Endothelial cell of umbilical vein (primary cell): Measurements from ENCODE around the gene RPS6KA1. TPM values are rescaled to one million over a fixed set of nuclear protein-coding genes. Genes with fewer than 3 reads are reported as not detected.

Source experiments
- BruUV-seq: library from RNA; stranded (reverse); fragments of 400-500 nt; replicated peaks from 2 replicates; lab custom pipeline; 2021; lab: Mats Ljungman, UMichigan
- CTCF ChIA-PET: fragments of 300-600, 350-600 bp; sonication (Branson Sonifier 250); formaldehyde crosslinking; loops from one replicate; lab custom pipeline; 2021; ENCODE audit warnings: antibody characterized with exemption, inconsistent platforms; lab: Charles Lee
- POLR2A ChIA-PET: fragments of 300-600, 350-600 bp; sonication (Branson Sonifier 250); formaldehyde crosslinking; loops from one replicate; lab custom pipeline; 2021; ENCODE audit warnings: antibody characterized with exemption, inconsistent platforms; lab: Charles Lee
- DNase-seq: peaks from one replicate; pipeline ENCODE4 v3.0.0-alpha.2; 2011; ENCODE audit warnings: low read depth, low spot score
- FAIRE-seq: peaks from 2 replicates; lab custom pipeline; 2011; peaks lifted over from hg19 to GRCh38; lab: Jason Lieb, UNC
- H2AFZ ChIP-seq: 2 replicates; pipeline ENCODE4 v1.6.0; 2012; ENCODE audit warnings: low read depth, low read length, control low read depth, inconsistent platforms
- H3K27ac ChIP-seq: 2 replicates; pipeline ENCODE4 v1.5.1; 2011; ENCODE audit warnings: low read depth, mild to moderate bottlenecking, control low read depth, low read length, moderate library complexity; ENCODE audit not compliant: insufficient read depth
- H3K27me3 ChIP-seq, 2 experiments: 2 replicates each; pipeline versions ENCODE4 v1.6.0 to v1.6.1; 2011; ENCODE audit warnings: low read length in 2 of 2, mixed read lengths in 1 of 2; ENCODE audit not compliant: control insufficient read depth in 2 of 2, insufficient read depth in 2 of 2
- H3K36me3 ChIP-seq, 2 experiments: 2 replicates in 1 of 2; 3 replicates in 1 of 2; pipeline ENCODE4 v1.5.1; 2011; ENCODE audit warnings: low read length in 2 of 2, mild to moderate bottlenecking in 1 of 2, moderate library complexity in 1 of 2; ENCODE audit not compliant: control insufficient read depth in 2 of 2, insufficient read depth in 2 of 2; ENCODE audit errors: extremely low read depth in 1 of 2
- H3K4me1 ChIP-seq: 3 replicates; pipeline ENCODE4 v1.5.1; 2011; ENCODE audit warnings: mild to moderate bottlenecking, low read length; ENCODE audit not compliant: control insufficient read depth, insufficient read depth; ENCODE audit errors: extremely low read depth
- H3K4me2 ChIP-seq: 2 replicates; pipeline ENCODE4 v1.6.1; 2011; ENCODE audit warnings: low read length, control low read depth, mixed read lengths; ENCODE audit not compliant: insufficient read depth
- H3K4me3 ChIP-seq, 3 experiments: fragments of 200-600 bp in 1 of 3; sonication (generic), shearing (Covaris generic) in 1 of 3; replicated peaks in 1 of 3; 2 replicates each; pipeline ENCODE4 v1.5.1; 2011 to 2016; ENCODE audit warnings: control low read depth in 3 of 3, low read length in 3 of 3, mild to moderate bottlenecking in 2 of 3, inconsistent platforms in 1 of 3, low read depth in 1 of 3, moderate library complexity in 1 of 3; ENCODE audit not compliant: insufficient read depth in 1 of 3
- H3K79me2 ChIP-seq: 2 replicates; pipeline ENCODE4 v1.6.0; 2012; ENCODE audit warnings: low read length, inconsistent platforms; ENCODE audit not compliant: control insufficient read depth, insufficient read depth
- H3K9ac ChIP-seq: replicated peaks from 2 replicates; pipeline ENCODE3; 2011; ENCODE audit warnings: low read length, control low read depth; ENCODE audit not compliant: insufficient read depth; ENCODE audit errors: extremely low read depth
- H3K9me1 ChIP-seq: replicated peaks from 3 replicates; pipeline ENCODE4 v1.6.0; 2011; ENCODE audit warnings: mild to moderate bottlenecking, low read length; ENCODE audit not compliant: control insufficient read depth, insufficient read depth; ENCODE audit errors: extremely low read depth
- H3K9me3 ChIP-seq: replicated peaks from 2 replicates; pipeline ENCODE4 v1.5.1; 2012; ENCODE audit warnings: low read length, inconsistent platforms; ENCODE audit not compliant: control insufficient read depth, insufficient read depth
- H4K20me1 ChIP-seq: replicated peaks from 2 replicates; pipeline ENCODE3; 2011; ENCODE audit warnings: mild to moderate bottlenecking, low read length; ENCODE audit not compliant: control insufficient read depth, insufficient read depth; ENCODE audit errors: extremely low read depth
- EZH2 ChIP-seq: IDR thresholded peaks from 2 replicates; pipeline ENCODE4 v1.6.1; 2012; ENCODE audit warnings: borderline replicate concordance, low read depth, mild to moderate bottlenecking, moderate library complexity, low read length, inconsistent platforms; ENCODE audit not compliant: severe bottlenecking
- FOS ChIP-seq: IDR thresholded peaks from 2 replicates; pipeline ENCODE4 v1.6.1; 2011; ENCODE audit warnings: mild to moderate bottlenecking, low read length, moderate library complexity, borderline replicate concordance; ENCODE audit not compliant: insufficient read depth
- MYC ChIP-seq: IDR thresholded peaks from one replicate; pipeline ENCODE4 v1.6.1; 2011; ENCODE audit warnings: mild to moderate bottlenecking, low read depth, low read length
- POLR2A ChIP-seq: IDR thresholded peaks from 2 replicates; pipeline ENCODE4 v1.6.1; 2012; ENCODE audit warnings: low read depth, mild to moderate bottlenecking, control low read depth, low read length
- dilution Hi-C: fragments of 300-500 bp; cut with MboI; formaldehyde crosslinking; loops from one replicate; pipeline ENCODE4 v1.15.0; 2019; ENCODE audit warnings: low sequenced_read_pairs; ENCODE audit not compliant: extremely low pct_ligation_motif_present
- intact Hi-C: fragments of 100-400 bp; cut with micrococcal nuclease; formaldehyde crosslinking; loops from one replicate; pipeline ENCODE4 v1.10.0; 2022
- polyA plus RNA-seq, 4 experiments: library from polyadenylated mRNA; depleted of rRNA in 3 of 4; stranded (reverse) in 3 of 4; unstranded in 1 of 4; fragments of >200 nt; gene quantifications; 2 replicates each; pipeline versions ENCODE4 v1.2.1 to v1.2.3, GENCODE V29; 2011 to 2012; ENCODE audit warnings: missing spikeins in 1 of 4
- total RNA-seq: library from RNA; stranded (reverse); gene quantifications from 2 replicates; pipeline ENCODE4 v1.2.3, GENCODE V29; 2021

The RPS6KA1 gene
- total and polyA plus RNA-seq, 2 donors (not counting 3 experiments of a cell fraction or from before 2014, with no cell fraction given), result 6.7 to 15.5 TPM

DNA sequence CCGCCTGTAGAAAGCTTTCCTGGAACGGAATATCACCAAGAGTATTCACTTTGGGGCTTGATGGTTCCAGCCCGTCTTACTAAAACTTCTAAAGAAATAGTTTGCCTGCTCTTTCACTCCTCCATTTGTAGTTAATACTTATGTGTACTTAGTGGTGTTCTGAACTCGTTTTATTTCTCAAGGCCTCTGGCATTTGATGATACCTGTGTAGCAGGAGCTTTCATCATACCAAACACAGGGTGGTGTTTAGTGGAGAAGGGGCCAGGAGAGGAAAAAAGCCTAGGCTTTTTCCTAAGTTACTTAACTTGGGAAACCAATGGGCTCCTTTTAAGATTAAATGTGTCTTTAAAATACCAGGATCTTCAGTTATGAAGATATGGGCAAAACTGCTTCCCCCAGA, 74.3 kb downstream of the RPS6KA1 start:
- Histone ChIP-seq H3K36me3 (no peaks in the 10 kb centered on the region), H4K20me1 (no peaks in the 10 kb centered on the region), H3K9ac (no peak overlapping the region), H3K27ac (no peak overlapping the region), H2AFZ (no peak overlapping the region), H3K27me3 (peaks cover 25 to 27% of the 10 kb centered on the region in 2 experiments), H3K9me1 (no peaks in the 10 kb centered on the region), H3K9me3 (no peaks in the 10 kb centered on the region), H3K79me2 (no peaks in the 10 kb centered on the region), H3K4me2 (no peak overlapping the region), H3K4me3 (no peak overlapping the region), H3K4me1 (no peaks in the 10 kb centered on the region)
- no peak for DNase-seq
- BruUV-seq, result no TSS peak
- dilution Hi-C loops (no loop called here), intact Hi-C loops (loop anchor here (2.0 kb wide), 1 partner anchor 103 kb away; no protein-coding TSS in a partner anchor)
- POLR2A ChIA-PET, result interaction anchor here (0.6 kb wide), 1 partner anchor 210 kb away, joined by 3 read pairs; no protein-coding TSS in a partner anchor
- no peak for FAIRE-seq
- TF ChIP-seq MYC (no peak), EZH2 (peak; percentile 39), FOS (no peak)
- CTCF ChIA-PET, result interaction anchor here (0.9 to 14.6 kb wide), 7 partner anchors 19 to 275 kb away, joined by 3 to 428 read pairs (median 22); partner anchors contain the start of gene PIGV

GRCh38 chr1:26607186-26607585, 77.6 kb downstream of the RPS6KA1 start:
- no peak overlapping the region for H3K9ac ChIP-seq
- FAIRE-seq (no peak), DNase-seq (no peak)
- dilution Hi-C loops, result no loop called here
- peaks cover 35 to 37% of the 10 kb centered on the region in 2 experiments for H3K27me3 ChIP-seq
- no peaks in the 10 kb centered on the region for H3K36me3 ChIP-seq
- TF ChIP-seq POLR2A, result no peak
- TF ChIP-seq MYC, result no peak
- no peaks in the 10 kb centered on the region for H3K9me3 ChIP-seq
- no peak overlapping the region for H3K27ac ChIP-seq
- no peak overlapping the region for H2AFZ ChIP-seq
- no peaks in the 10 kb centered on the region for H3K4me1 ChIP-seq
- POLR2A ChIA-PET, result no interaction called here
- no peaks in the 10 kb centered on the region for H4K20me1 ChIP-seq
- H3K79me2 ChIP-seq, result no peaks in the 10 kb centered on the region
- no peaks in the 10 kb centered on the region for H3K9me1 ChIP-seq
- no peak overlapping the region for H3K4me3 ChIP-seq
- H3K4me2 ChIP-seq, result no peak overlapping the region
- intact Hi-C loops, result no loop called here
- no TSS peak for BruUV-seq
- CTCF ChIA-PET, result interaction anchor here (0.8 to 14.6 kb wide), 3 partner anchors 70 to 241 kb away, joined by 4 to 428 read pairs (median 22); partner anchors contain the start of gene PIGV
